Progenitor cell of endocrine pancreas (in vitro differentiated cells): Measurements from ENCODE around the gene DGKG. TPM values are rescaled to one million over a fixed set of nuclear protein-coding genes. Genes with fewer than 3 reads are reported as not detected.

Source experiments
- DNase-seq: peaks from one replicate; pipeline ENCODE4 v3.0.0; 2021; ENCODE audit warnings: low spot score; ENCODE audit not compliant: unreplicated experiment
- H3K27ac Mint-ChIP-seq: 2 replicates; pipeline ENCODE4 v1.8.0; 2021; ENCODE audit warnings: mild to moderate bottlenecking, moderate library complexity, mixed read lengths
- H3K27me3 Mint-ChIP-seq: 2 replicates; pipeline ENCODE4 v1.8.0; 2021; ENCODE audit warnings: mixed read lengths
- H3K36me3 Mint-ChIP-seq: 2 replicates; pipeline ENCODE4 v1.8.0; 2022; ENCODE audit warnings: mixed read lengths; ENCODE audit not compliant: insufficient read depth
- H3K4me1 Mint-ChIP-seq: 2 replicates; pipeline ENCODE4 v1.8.0; 2021; ENCODE audit warnings: low read depth, mixed read lengths
- H3K4me3 Mint-ChIP-seq: 2 replicates; pipeline ENCODE4 v1.8.0; 2021; ENCODE audit warnings: low read depth, mild to moderate bottlenecking, moderate library complexity, mixed read lengths
- H3K9me3 Mint-ChIP-seq: 2 replicates; pipeline ENCODE4 v1.8.0; 2021; ENCODE audit warnings: low read depth, mixed read lengths
- total RNA-seq: library from RNA; stranded (reverse); gene quantifications from 2 replicates; pipeline ENCODE4 v1.2.1, GENCODE V29; 2021
- TF ChIP-seq, protein P1 (sequence below): fragments of 200-600 bp; sonication (generic); IDR thresholded peaks from one replicate; pipeline ENCODE4 v1.5.0; 2021; ENCODE audit warnings: antibody characterized with exemption, mild to moderate bottlenecking; ENCODE audit not compliant: unreplicated experiment

Gene DGKG
- total RNA-seq, 1 donor from 2014 or later: 0.17 TPM

DNA sequence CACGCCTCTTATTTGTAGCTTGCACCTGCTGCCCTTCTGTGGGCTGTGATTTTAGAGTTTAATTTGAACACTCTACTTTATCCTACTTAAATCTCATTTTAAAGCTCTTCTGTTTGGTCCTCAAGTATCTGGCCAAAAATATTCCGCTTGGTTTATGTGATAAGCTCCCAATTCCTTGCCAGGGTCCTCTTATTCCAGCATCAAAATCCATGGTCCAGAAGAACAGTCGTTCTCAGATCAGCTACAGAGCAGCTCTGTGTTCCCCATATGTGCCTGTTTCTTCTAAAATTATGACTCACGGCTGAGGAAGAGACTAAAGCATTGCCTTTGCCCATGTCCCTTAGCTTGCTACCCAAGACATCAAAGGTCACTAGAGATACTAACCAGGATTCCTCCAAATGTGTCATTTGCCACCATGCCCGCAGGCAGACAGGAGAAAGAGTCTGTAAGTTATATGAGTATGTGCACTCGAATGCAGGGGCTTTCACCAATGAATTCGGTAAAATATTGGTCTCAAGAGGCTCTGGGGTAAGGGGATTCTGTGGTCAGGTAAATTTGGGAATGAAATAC is 137.9 kb downstream of the DGKG start:
- DNase-seq: no peak
- Mint-ChIP-seq H3K4me1 (no peaks in the 10 kb centered on the region), H3K9me3 (no peaks in the 10 kb centered on the region), H3K27ac (no peak overlapping the region), H3K36me3 (no peaks in the 10 kb centered on the region), H3K4me3 (no peak overlapping the region), H3K27me3 (peaks cover 74% of the 10 kb centered on the region)
- TF ChIP-seq, protein P1, sequence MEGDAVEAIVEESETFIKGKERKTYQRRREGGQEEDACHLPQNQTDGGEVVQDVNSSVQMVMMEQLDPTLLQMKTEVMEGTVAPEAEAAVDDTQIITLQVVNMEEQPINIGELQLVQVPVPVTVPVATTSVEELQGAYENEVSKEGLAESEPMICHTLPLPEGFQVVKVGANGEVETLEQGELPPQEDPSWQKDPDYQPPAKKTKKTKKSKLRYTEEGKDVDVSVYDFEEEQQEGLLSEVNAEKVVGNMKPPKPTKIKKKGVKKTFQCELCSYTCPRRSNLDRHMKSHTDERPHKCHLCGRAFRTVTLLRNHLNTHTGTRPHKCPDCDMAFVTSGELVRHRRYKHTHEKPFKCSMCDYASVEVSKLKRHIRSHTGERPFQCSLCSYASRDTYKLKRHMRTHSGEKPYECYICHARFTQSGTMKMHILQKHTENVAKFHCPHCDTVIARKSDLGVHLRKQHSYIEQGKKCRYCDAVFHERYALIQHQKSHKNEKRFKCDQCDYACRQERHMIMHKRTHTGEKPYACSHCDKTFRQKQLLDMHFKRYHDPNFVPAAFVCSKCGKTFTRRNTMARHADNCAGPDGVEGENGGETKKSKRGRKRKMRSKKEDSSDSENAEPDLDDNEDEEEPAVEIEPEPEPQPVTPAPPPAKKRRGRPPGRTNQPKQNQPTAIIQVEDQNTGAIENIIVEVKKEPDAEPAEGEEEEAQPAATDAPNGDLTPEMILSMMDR: no peak

DNA sequence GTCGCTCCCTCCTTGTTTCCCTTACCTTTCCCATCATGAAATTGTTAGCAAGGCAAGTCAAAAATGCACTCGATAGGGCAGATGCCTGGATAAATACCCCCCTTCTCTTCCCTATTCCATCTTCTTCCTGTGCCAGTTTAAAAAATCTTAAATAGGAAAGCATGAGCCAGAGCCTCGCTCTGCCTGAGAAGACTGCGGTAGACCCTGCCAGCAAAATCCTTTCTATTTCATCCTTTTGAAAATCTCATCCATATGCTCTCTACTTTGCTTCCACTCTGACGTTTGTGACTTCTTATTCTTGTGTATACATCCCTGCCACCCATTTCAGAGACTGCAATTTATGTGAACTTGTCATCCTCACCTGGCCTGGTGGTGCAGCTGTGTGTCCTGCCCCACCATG is 138.6 kb downstream of the DGKG start:
- TF ChIP-seq, protein P1: no peak
- Mint-ChIP-seq H3K4me1 (no peaks in the 10 kb centered on the region), H3K27ac (no peak overlapping the region), H3K27me3 (peaks cover 69% of the 10 kb centered on the region), H3K9me3 (no peaks in the 10 kb centered on the region), H3K36me3 (no peaks in the 10 kb centered on the region), H3K4me3 (no peak overlapping the region)
- DNase-seq: no peak

DNA sequence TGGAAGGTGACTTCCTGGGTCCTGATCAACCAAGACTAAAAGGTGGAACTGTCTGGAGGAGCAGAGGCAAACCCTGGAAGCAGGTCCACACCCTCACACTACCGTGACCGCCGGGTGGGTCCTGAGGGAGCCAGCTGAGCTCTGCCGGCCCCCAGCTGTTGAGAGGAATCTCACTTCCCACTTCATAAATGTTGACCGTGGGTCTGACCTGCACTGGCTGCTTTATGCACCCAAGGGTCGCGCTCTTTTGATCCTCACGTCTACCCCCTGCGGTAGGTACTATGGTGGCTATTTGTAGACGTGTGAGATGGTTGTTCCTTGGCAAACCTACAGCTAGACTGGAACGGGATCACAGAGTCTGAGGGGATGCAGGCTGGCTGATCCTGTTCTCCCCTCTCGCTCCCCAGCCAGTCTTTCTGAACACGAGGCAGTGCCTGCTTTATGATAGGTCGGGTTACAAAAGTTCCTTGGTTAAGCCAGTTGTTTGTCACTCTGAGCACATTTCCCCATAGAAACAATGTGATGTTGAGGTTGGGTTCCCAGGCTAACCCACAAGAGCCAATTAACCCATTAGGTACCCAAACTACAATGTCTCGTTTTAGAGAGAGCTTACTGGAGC is 140.2 kb downstream of the DGKG start:
- DNase-seq: no peak
- H3K4me1 Mint-ChIP-seq: no peaks in the 10 kb centered on the region
- TF ChIP-seq, protein P1: no peak
- peaks cover 56% of the 10 kb centered on the region for H3K27me3 Mint-ChIP-seq
- H3K4me3 Mint-ChIP-seq: no peak overlapping the region
- no peaks in the 10 kb centered on the region for H3K36me3 Mint-ChIP-seq
- H3K9me3 Mint-ChIP-seq: no peaks in the 10 kb centered on the region
- H3K27ac Mint-ChIP-seq: no peak overlapping the region

DNA sequence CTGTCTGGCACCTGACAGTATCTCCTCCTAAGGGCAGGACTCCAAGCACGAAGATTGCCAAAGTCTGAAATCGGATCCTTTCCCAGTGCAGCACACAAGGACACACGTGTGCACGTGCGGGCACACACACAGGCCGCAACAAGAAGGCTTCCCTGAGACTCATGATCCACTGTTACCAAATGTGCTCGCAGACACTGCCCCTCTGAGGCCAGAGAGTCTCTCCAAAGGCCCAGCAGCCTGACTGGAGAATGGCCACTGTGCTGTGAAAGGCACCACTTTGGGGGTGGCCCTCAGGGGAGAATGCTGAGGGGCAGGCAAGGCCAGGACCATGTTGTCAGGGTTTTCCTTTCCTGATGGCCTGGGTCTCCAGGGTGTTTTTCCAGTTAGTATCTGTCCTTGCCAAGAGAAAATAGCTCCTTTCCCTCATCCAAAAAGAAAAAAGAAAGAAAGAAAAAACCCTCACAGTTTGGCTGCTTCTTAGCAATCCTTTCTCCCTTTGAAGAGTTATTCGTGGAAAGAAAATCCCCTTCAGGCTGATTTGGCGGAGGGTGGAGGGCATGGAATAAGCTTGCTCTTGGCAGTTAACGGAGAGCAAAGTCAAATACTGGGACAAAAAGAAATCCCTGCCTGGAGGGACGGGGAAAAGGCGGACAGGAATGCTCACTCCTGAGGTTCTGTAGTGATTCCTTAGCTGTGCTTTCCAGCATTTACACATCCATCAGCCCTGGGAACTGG is 141.0 kb downstream of the DGKG start:
- Mint-ChIP-seq H3K4me1 (no peaks in the 10 kb centered on the region), H3K9me3 (no peaks in the 10 kb centered on the region), H3K4me3 (no peak overlapping the region), H3K27ac (no peak overlapping the region), H3K36me3 (no peaks in the 10 kb centered on the region), H3K27me3 (peaks cover 52% of the 10 kb centered on the region)
- TF ChIP-seq, protein P1: no peak
- no peak for DNase-seq

DNA sequence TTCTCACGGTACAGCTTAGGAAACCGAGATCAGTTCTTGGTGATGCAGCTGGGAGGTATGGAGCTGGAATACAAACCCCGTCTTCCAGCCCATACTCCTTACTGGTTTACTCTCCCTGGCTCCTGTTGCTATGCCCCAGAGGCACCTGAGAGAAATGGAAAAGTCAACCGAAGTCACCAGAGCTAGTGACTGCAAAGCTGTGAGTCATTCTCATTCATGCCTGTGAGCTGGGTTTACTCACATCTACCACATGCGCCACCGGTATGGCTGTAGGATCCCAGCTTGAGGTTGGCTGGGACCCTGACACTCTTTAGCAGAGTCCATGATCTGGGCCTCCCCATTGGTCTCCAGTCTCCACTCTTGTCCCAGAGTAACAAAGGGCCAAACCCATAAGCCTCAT is 141.7 kb downstream of the DGKG start:
- Mint-ChIP-seq H3K27ac (no peak overlapping the region), H3K36me3 (no peaks in the 10 kb centered on the region), H3K9me3 (no peaks in the 10 kb centered on the region), H3K4me3 (no peak overlapping the region), H3K27me3 (peaks cover 45% of the 10 kb centered on the region), H3K4me1 (no peaks in the 10 kb centered on the region)
- DNase-seq: no peak
- TF ChIP-seq, protein P1: no peak
